ENCODE results near the gene GPX2. TPM values are rescaled to one million over a fixed set of nuclear protein-coding genes. Genes with fewer than 3 reads are reported as not detected.

The GPX2 gene
- total RNA-seq, 3 donors from 2014 or later, result 171 to 590 (median 288) TPM

DNA sequence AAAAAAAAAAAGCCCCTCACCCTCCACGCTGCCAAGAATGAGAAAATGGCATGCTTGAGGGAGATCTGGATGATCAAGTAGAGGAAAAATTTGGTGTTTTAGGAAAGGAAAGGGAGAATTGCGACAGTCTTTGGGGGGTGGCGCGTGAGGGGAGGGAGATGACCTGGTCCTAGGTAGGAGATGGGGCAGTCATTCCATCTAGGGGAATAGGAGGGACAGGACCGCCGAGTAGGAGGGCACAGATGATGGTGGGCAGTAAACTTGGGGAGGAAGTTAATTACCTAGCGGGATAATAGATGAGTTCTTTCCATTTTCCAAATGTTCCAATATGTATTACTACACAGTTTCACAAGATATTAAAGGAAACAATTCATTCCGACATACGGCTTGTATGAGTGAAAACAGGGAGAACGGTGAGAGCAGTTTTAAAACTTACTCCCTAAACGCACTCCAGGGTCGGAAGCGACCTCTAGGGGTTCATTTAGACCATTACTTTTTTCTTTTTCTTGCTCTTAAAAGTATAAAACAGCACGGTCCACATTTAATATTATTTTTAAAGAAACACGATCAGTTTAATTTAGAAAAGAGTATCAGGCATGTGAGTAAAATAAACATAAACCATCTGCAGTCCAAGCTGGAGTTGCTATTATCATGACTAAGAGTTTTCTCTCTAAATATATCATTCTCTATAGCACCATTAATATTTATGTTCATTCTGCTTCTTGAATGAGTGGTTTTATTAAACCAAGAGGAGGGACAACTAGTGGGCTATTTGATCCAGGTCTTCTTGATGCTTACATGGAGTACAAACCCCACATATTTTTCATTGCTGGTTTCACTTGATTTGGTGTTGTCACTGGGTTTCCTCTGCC lies 41.1 kb upstream of the GPX2 start:
- H3K36me3 ChIP-seq (ENCODE audit: low read depth), result no peaks in the 10 kb centered on the region
- DNase-seq, result peak in 1 of 3 donors; percentile 46
- no peak for ATAC-seq
- intact Hi-C loops (cut with DNase I, micrococcal nuclease), result loop anchor here in 1 of 2 donors (10.0 kb wide), 1 partner anchor 159 kb away; no protein-coding TSS in a partner anchor
- H3K9me3 ChIP-seq, result no peaks in the 10 kb centered on the region
- H3K4me1 ChIP-seq (ENCODE audit: low read depth), result peaks cover 16% of the 10 kb centered on the region
- no peak overlapping the region for H3K4me3 ChIP-seq
- TF ChIP-seq, protein P1, sequence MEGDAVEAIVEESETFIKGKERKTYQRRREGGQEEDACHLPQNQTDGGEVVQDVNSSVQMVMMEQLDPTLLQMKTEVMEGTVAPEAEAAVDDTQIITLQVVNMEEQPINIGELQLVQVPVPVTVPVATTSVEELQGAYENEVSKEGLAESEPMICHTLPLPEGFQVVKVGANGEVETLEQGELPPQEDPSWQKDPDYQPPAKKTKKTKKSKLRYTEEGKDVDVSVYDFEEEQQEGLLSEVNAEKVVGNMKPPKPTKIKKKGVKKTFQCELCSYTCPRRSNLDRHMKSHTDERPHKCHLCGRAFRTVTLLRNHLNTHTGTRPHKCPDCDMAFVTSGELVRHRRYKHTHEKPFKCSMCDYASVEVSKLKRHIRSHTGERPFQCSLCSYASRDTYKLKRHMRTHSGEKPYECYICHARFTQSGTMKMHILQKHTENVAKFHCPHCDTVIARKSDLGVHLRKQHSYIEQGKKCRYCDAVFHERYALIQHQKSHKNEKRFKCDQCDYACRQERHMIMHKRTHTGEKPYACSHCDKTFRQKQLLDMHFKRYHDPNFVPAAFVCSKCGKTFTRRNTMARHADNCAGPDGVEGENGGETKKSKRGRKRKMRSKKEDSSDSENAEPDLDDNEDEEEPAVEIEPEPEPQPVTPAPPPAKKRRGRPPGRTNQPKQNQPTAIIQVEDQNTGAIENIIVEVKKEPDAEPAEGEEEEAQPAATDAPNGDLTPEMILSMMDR (IDR thresholded peaks at IDR 0.05), result no peak

DNA sequence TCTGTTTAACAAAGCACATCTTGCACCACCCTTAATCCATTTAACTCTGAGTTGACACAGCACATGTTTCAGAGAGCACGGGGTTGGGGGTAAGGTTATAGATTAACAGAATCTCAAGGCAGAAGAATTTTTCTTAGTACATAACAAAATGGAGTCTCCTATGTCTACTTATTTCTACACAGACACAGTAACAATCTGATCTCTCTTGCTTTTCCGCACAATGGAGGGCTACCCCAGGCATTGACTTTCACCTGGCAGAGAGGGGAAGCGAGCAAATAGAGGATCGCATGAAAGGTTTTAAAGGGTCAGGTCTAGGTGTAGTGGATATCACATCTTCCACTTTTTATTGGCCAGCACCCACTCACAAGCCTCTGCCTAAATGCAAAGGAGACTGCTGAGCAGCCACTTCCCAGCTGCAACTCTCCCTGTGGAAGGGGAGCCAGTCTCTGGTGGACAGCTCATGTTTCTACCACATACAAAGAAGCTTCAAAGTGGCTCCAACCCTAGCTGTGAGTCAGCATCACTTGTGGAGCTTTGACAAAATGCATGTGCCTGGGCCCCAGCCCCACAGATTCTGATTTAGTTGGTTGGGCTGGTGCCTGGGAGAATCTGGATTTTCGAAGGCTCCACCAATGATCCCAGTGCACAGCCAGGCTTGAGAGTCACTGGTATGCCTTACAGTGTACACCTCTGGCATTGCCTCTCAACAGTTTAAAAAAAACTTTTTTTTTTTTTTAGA lies 37.0 kb upstream of the GPX2 start:
- Histone ChIP-seq H3K4me3 (no peak overlapping the region), H3K9me3 (no peaks in the 10 kb centered on the region), H3K36me3 (ENCODE audit: low read depth) (no peaks in the 10 kb centered on the region), H3K4me1 (ENCODE audit: low read depth) (no peaks in the 10 kb centered on the region)
- TF ChIP-seq, protein P1 (IDR thresholded peaks at IDR 0.05), result no peak
- ATAC-seq (peak; percentile 8), DNase-seq (no peak)
- intact Hi-C loops (cut with DNase I, micrococcal nuclease), result loop anchor here in 1 of 2 donors (10.0 kb wide), 1 partner anchor 155 kb away; no protein-coding TSS in a partner anchor

DNA sequence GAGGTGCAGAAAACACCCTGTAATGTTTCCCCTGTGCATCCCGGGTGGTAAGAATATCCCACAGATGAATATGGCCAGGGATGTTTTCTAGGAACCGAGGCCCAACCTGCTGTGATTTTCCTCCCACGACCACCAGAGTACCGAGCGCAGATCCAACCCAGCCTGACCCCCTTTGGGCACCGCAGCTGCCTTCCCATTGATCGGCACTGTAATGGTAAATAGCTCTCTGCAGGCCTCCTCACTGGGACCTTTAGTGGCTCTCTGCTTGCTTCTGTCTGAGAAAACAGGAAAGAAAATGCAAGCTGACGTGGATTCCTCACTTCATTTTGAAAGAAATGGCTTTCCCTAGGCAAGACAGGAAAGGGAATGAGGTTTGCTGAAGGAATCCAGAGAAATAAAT lies 32.0 kb upstream of the GPX2 start:
- Histone ChIP-seq H3K4me1 (ENCODE audit: low read depth) (peaks cover 17% of the 10 kb centered on the region), H3K36me3 (ENCODE audit: low read depth) (no peaks in the 10 kb centered on the region), H3K4me3 (no peak overlapping the region), H3K9me3 (no peaks in the 10 kb centered on the region)
- ATAC-seq, result no peak
- DNase-seq, result no peak
- intact Hi-C loops (cut with DNase I, micrococcal nuclease), result no loop called here
- TF ChIP-seq, protein P1 (IDR thresholded peaks at IDR 0.05), result no peak

DNA sequence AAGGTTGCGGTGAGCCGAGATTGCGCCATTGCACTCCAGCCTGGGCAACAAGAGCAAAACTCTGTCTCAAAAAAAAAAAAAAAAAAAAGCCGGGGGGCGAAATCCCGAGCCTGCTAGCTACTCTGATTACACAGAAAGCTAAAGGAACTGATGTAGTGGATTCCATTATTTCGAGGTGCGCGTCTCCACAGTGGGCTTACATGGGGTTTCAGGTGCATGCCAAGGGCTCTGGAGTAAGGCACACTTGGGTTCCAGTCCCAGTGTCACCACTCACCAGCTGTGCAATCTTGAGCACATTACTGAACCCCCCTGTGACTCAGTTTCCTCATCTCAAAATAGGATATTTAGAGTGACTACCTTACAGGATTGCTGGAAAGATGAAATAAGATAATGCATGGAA lies 31.3 kb upstream of the GPX2 start:
- TF ChIP-seq, protein P1 (IDR thresholded peaks at IDR 0.05), result no peak
- H3K4me3 ChIP-seq, result no peak overlapping the region
- ATAC-seq (no peak), DNase-seq (no peak)
- peaks cover 17% of the 10 kb centered on the region for H3K4me1 ChIP-seq (ENCODE audit: low read depth)
- intact Hi-C loops (cut with DNase I, micrococcal nuclease), result no loop called here
- H3K36me3 ChIP-seq (ENCODE audit: low read depth), result no peaks in the 10 kb centered on the region
- no peaks in the 10 kb centered on the region for H3K9me3 ChIP-seq

DNA sequence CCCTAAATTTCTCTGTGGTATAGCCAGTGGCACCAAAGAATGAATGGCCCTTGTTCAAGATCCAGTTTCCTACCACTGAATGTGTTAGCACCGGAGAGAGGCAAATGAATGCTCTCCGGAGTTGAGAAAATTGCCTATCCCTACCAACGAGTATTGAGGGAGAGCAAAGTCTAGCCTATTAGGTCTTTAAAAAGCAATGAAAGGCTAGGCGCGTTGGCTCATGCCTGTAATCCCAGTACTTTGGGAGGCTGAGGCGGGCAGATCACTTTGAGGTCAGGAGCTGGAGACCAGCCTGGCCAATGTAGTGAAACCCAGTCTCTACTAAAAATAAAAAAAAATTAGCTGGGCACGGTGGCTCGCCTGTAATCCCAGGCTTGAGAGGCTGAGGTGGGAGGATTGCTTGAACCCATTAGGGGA lies 30.5 kb upstream of the GPX2 start:
- Histone ChIP-seq H3K9me3 (no peaks in the 10 kb centered on the region), H3K4me1 (ENCODE audit: low read depth) (peaks cover 17% of the 10 kb centered on the region), H3K36me3 (ENCODE audit: low read depth) (no peaks in the 10 kb centered on the region), H3K4me3 (no peak overlapping the region)
- peak in 1 of 3 donors; percentile 43 for DNase-seq
- intact Hi-C loops (cut with DNase I, micrococcal nuclease), result no loop called here
- ATAC-seq, result peak; percentile 40
- TF ChIP-seq, protein P1 (IDR thresholded peaks at IDR 0.05), result no peak
